Measurements from ENCODE around the gene TEC. TPM values are rescaled to one million over a fixed set of nuclear protein-coding genes. Genes with fewer than 3 reads are reported as not detected.
"Not testable (repeated sequence)": the region's sequence is repeated elsewhere in the genome, so short reads cannot be mapped to it uniquely, and the experiment has no call there.

Gene TEC
- total RNA-seq, 1 donor from 2014 or later = 3.8 TPM

DNA sequence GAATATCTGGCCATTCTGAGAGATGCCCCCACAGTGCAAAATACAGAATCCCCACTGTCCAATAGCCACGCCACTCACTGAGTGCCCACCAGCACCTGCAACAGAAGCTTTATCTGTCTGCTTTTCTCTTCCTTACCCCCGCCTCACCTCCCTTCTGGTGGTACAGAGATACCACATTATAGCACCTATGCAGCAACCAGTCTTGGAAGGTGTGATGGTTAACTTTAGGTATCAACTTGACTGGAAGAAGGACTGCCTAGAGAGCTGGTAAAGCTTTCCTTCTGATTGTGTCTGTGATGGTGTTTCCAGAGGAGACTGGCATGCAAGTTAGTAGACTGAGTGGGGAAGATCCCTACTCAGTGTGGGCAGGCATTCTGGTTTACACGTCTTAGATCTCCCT lies 73.8 kb downstream of the TEC start:
- no peak for DNase-seq (ENCODE audit: low spot score)

DNA sequence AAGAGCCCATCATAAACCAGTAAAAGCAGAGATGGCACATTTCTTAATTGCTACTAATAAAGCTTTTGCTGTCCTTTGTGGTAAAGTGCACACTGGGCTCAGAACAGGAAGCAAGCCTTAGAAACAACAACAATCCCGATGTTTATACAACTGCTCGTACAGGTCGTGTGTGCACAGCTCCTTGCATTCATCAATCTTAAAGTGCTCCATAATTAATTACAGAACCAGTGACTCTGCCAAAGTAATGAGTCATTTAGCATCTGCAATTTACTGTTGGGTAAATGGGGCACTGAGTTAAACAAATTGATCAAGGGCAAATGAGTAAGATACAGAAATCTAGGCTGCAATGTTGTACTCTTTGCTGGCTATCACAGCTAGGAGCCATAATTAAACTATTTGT lies 74.3 kb downstream of the TEC start:
- no peak for DNase-seq (ENCODE audit: low spot score)

DNA sequence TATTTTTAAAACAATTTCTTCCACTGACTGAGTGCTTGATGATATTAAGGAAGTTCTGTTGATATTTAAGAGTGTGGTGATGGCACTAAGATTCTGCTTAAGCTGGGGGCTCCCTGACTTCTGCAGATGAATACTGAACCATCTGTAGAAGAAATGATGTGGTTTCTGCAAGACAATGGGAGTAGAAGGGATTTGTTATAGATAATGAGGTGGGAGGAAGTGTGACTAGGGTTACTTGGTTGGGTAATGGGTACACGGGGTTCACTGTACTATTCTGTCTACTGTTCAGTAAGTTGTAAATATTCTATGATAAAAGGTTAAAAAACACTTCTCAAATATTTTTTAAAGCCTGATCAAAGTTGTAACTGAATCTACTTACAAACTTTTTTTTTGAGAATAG lies 74.7 kb downstream of the TEC start:
- no peak for DNase-seq (ENCODE audit: low spot score)

GRCh38 chr4:48193921-48194468 lies 75.6 kb downstream of the TEC start:
- no peak for DNase-seq (ENCODE audit: low spot score)

DNA sequence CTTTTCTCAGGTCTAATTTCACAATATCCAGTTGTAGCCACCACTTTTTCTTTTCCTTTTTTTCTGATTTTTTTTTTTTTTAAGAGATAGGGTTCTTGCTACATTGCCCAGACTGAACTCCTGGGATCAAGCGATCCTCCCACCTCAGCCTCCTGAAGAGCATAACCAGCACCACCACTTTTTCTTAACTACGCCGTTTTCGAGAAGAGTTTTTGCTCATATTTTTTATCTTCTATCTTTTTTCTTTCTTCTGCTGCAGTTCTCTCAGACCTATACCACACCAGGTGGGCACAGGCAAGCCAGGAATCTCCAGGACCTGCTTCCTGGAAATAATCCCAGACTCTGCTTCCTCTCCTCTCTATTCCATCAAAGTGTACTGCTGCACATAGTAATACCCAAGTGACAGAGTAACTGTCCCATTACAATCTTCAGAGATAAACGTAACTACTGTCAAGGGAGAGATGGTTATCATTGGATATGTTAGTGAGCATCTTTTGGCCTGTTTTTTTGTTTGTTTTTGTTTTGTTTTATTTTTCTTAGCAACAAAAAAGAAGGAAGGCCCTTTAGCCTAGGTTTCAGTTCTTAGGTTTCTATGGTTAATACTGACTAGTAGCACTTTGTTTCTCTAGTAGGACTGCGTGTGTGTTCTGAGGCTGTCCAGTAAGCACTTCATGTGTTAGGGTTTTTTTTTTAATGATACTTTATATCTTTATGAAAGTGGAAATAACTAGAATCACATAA lies 76.4 kb downstream of the TEC start:
- no peak for DNase-seq (ENCODE audit: low spot score)

- no peak for DNase-seq (ENCODE audit: low spot score)
Observed at GRCh38 chr4:48191758-48192157, 77.9 kb downstream of the TEC start.

GRCh38 chr4:48190839-48191238 lies 78.8 kb downstream of the TEC start:
- DNase-seq (ENCODE audit: low spot score) = no peak

DNA sequence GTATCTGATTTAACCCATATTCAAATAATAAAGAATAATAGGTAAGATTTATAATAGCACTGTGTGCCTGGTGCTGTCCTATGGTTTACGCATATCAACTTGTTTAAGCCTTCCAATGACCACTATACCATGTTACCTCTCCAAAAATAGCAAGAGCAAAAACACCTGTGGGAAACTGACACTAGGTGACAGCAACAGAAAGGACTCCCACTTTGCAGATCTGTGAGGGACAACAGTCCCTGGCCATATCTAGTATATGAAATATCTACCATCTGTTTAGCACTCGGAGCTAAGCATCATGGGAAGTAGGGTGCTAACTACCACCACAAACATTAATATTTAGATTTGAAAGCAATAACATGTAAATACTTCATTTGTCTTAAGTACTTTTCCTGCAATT lies 79.9 kb downstream of the TEC start:
- DNase-seq (ENCODE audit: low spot score) = no peak

GRCh38 chr4:48188390-48188789 lies 81.2 kb downstream of the TEC start:
- no peak for DNase-seq (ENCODE audit: low spot score)

DNA sequence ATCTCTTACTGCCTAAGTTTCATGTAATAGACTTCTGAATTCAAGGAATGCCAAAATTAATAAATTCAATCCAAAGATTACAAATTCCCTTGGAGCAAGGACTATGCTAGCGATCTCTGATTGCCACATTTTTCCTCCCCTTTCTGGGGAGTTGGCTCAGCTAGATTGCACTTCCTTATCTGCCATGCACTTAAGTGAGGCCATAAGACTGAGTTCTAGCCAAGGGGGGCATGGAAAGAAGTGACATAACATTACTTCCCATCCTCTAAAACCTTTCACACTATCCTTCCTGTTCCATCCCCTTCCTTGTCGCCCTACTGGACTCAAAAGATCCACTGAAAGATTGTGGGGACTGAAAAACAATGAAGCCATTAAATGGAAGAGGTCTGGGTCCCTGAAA lies 81.8 kb downstream of the TEC start:
- DNase-seq (ENCODE audit: low spot score) = no peak

GRCh38 chr4:48187066-48187465 lies 82.6 kb downstream of the TEC start:
- DNase-seq (ENCODE audit: low spot score) = not testable (repeated sequence)

- DNase-seq (ENCODE audit: low spot score) = not testable (repeated sequence)
Observed at GRCh38 chr4:48186394-48186793, 83.2 kb downstream of the TEC start.

DNA sequence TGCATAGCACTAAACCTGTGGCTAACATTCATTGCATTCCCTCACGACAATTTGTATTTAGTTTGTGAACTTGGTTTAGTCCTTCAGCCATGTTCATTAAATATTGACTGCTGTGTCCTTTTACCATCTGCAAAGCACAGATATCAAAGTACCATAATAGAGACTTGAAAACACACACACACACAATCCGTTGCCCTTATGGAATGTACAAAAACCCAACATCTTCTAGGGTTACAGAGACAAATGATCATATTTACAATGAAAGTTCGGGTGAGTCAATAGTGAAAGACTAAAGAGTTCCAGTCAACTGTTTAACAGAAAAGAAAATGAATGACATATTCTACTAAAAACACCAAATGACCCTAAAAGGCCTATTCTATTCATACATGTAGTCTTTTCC lies 84.8 kb downstream of the TEC start:
- no peak for DNase-seq (ENCODE audit: low spot score)

DNA sequence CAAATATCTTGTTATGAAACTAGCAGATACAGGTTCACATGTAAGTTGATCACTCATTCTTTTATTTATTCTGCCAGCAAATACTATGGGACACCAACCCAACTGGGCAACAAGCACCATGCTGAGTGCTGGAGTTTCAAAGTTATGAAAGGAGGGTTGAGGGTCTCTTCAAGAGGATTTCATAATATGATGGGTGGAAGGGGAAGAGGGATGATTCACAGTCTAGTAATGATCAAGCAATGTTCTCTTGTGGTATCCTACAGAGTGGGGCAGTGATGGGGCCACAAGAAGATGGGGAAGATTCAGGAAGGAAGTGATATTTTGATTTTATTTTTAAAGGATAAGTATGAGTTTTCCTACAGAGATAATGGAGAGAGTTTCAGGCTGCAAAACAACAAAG lies 89.4 kb downstream of the TEC start:
- DNase-seq (ENCODE audit: low spot score) = no peak

- DNase-seq (ENCODE audit: low spot score) = no peak
Observed at GRCh38 chr4:48178931-48179330, 90.7 kb downstream of the TEC start.

GRCh38 chr4:48175806-48176205 lies 93.8 kb downstream of the TEC start:
- DNase-seq (ENCODE audit: low spot score) = no peak

GRCh38 chr4:48175328-48175727 lies 94.3 kb downstream of the TEC start:
- DNase-seq (ENCODE audit: low spot score) = no peak

- no peak for DNase-seq (ENCODE audit: low spot score)
Observed at GRCh38 chr4:48173056-48173991, 96.3 kb downstream of the TEC start.

DNA sequence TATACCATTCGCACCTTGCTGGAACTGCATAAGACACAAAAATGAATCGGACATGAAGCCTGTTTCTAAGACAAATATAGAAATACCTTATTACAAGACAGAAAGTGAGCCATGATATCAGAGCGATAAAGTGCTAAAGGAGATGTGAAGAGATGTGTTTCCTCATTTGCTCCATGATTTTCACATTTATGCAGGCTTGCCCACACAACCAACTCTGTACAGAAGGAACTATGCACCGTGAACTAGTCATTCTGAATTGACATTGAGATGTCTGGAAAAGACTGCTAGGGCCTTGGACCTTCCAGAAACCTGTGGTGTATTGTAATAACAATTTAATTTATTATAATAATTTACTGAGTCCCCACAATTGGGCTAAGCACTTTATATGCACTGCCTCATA lies 97.0 kb downstream of the TEC start:
- no peak for DNase-seq (ENCODE audit: low spot score)

DNA sequence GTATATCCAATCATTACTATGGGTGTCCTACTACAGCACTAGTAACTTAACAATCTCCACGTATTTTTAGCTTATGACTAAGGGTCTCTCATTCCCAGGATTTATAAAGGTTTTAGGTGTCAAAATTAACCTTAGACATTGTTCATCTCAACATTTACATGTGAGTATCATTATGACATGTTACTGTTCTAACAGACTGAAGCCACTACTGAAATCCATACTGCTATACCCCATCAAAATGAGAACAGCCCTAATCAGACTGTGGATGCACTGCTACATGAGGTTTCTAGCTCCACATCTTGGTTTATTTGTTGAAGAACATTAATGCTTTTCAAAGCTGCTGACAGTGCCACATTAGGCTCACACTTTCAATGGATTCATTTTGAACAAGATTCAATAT lies 100.0 kb downstream of the TEC start:
- no peak for DNase-seq (ENCODE audit: low spot score)

DNA sequence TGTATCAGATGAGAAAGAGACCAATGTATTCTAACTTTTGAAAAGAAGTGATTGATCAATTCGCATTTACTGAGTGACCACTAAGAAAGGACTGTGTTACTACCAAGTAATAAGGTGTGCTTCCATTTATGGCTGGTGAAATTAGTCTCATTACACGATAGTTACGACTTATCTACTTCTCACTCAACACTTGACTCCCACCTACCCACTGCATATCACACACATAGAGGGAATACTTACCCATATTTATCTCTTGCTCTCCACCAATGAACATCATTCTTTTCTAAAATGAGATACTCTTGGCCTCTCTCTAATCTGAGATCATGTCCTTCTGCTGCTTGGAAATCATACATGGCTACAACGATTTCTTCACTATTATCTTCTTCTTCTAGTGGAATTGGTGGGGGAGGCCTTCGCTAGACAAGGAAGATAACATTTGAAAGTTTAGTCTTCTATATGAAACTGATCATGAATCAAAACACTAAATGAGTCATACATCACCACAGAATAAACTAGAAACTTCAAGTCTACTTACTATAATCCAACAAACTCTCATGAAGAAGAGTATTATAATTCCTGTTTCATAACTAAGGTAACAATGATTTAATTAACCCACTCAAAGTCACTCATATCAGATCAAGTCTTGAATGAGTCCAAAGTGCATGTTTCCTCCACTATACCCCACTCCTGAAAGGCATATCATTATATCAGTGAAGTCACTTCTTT lies 101.9 kb downstream of the TEC start:
- DNase-seq (ENCODE audit: low spot score) = no peak

- DNase-seq (ENCODE audit: low spot score) = not testable (repeated sequence)
Observed at GRCh38 chr4:48164561-48164960, 105.1 kb downstream of the TEC start.

All from mucosa of gallbladder (tissue), 1 donor.